ENCODE results near the gene PLCH2.
"Not testable (repeated sequence)": the region's sequence is repeated elsewhere in the genome, so short reads cannot be mapped to it uniquely, and the experiment has no call there.

Gene PLCH2

GRCh38 chr1:2476061-2476999, at the start of gene PLCH2:
Gene PLCH2, plus strand, starts transcription at chr1:2476289. Its CDS starts 300 bp downstream, at chr1:2476589.
- DNase-seq: no peak

- DNase-seq: no peak
Observed at GRCh38 chr1:2426540-2426939, 49.5 kb upstream of the PLCH2 start.

GRCh38 chr1:2427051-2427450, 49.0 kb upstream of the PLCH2 start:
- no peak for DNase-seq

GRCh38 chr1:2427976-2428375, 48.1 kb upstream of the PLCH2 start:
- DNase-seq: no peak

GRCh38 chr1:2428490-2428889, 47.6 kb upstream of the PLCH2 start:
- no peak for DNase-seq

- peak in 1 of 2 experiments; percentile 57 for DNase-seq
Observed at GRCh38 chr1:2429780-2430591, 46.1 kb upstream of the PLCH2 start.

- DNase-seq: no peak
Observed at GRCh38 chr1:2430592-2430973, 45.5 kb upstream of the PLCH2 start.

- DNase-seq: no peak
Observed at GRCh38 chr1:2431103-2431502, 45.0 kb upstream of the PLCH2 start.

- no peak for DNase-seq
Observed at GRCh38 chr1:2431518-2431917, 44.6 kb upstream of the PLCH2 start.

GRCh38 chr1:2432441-2432844, 43.6 kb upstream of the PLCH2 start:
- DNase-seq: no peak

GRCh38 chr1:2433196-2433595, 42.9 kb upstream of the PLCH2 start:
- no peak for DNase-seq

GRCh38 chr1:2433936-2434655, 42.0 kb upstream of the PLCH2 start:
- no peak for DNase-seq

GRCh38 chr1:2435091-2435490, 41.0 kb upstream of the PLCH2 start:
- DNase-seq: no peak

- no peak for DNase-seq
Observed at GRCh38 chr1:2435746-2436355, 40.2 kb upstream of the PLCH2 start.

GRCh38 chr1:2436876-2437275, 39.2 kb upstream of the PLCH2 start:
- no peak for DNase-seq

GRCh38 chr1:2437617-2438016, 38.5 kb upstream of the PLCH2 start:
- no peak for DNase-seq

- DNase-seq: no peak
Observed at GRCh38 chr1:2438038-2438437, 38.1 kb upstream of the PLCH2 start.

- DNase-seq: no peak
Observed at GRCh38 chr1:2438641-2439040, 37.4 kb upstream of the PLCH2 start.

GRCh38 chr1:2439369-2439768, 36.7 kb upstream of the PLCH2 start:
- DNase-seq: no peak

GRCh38 chr1:2440346-2440745, 35.7 kb upstream of the PLCH2 start:
- DNase-seq: not testable (repeated sequence)

GRCh38 chr1:2441746-2442145, 34.3 kb upstream of the PLCH2 start:
- DNase-seq: no peak

GRCh38 chr1:2442661-2443060, 33.4 kb upstream of the PLCH2 start:
- DNase-seq: no peak

Data from NCI-H526 (cell line).